HG03039 (cell line): Measurements from ENCODE around the gene BET1.

ENCODE experiments used
- ATAC-seq: cut with Tn5 transposase; IDR thresholded peaks from one replicate; pipeline ENCODE4 v1.9.1; 2021; ENCODE audit warnings: mild to moderate bottlenecking, moderate library complexity; ENCODE audit not compliant: unreplicated experiment

BET1 gene

GRCh38 chr7:94015538-94015937, 11.4 kb upstream of the BET1 start:
- no peak for ATAC-seq

- ATAC-seq, result no peak
Measured at GRCh38 chr7:94012746-94013145, 8.6 kb upstream of the BET1 start.

GRCh38 chr7:94011714-94012353, 7.7 kb upstream of the BET1 start:
- no peak for ATAC-seq

- ATAC-seq, result no peak
Measured at GRCh38 chr7:94008537-94008936, 4.4 kb upstream of the BET1 start.

GRCh38 chr7:94005753-94006152, 1.6 kb upstream of the BET1 start:
- ATAC-seq, result no peak

- ATAC-seq, result peak; percentile 24
Measured at GRCh38 chr7:94003446-94004023, 620 bp downstream of the BET1 start.

GRCh38 chr7:94001396-94001795, 2.8 kb downstream of the BET1 start:
- no peak for ATAC-seq

DNA sequence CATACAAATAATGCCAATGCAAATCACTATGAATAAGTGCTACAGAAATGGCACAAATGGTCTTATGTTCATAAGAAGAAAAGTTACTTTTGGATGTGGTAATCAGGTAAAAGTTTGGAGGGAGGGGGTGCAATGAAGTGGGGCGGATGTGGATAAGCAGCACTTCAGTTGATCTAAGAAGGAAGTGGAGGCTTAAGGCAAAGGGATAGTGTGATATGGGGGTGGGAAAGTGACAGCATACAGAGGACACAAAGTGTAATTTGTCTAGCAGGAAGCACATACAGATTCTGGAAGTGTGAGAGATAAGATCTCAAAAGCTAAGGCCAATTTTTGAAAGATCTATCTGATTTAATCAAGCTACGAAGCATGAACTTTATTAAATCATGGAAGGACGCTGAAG, 6.3 kb downstream of the BET1 start:
- ATAC-seq, result no peak

DNA sequence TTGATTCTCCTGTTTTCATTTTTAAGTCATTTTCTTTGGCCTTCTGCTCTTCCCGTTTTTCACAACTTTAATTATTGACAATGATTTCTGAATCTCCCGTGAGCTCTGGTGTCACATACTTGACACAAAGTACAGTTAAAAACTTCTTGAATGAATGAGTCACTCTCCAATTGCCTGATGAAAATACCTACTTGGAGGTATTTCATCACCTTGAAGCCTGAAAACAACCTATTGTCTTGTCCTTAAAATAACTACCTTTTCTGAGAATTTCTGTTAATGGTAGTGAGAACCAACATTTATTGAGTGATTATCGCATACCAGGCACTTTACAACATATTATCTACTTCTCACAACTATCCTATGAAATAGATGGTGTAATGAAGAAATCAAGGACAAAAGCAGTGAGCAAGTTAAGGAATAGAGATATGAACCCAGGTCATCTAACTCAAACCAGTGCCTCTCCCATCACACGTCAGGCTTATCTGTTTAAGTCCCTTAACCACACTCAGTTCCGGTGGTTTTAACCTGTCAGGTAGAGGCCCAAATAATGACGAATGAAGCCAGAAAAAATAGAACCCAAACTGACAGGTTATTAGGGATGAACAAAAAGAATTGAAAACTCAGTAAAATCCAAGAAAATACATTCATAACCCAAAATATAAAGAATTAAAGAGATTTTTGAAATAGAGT, 11.6 kb downstream of the BET1 start:
- no peak for ATAC-seq

DNA sequence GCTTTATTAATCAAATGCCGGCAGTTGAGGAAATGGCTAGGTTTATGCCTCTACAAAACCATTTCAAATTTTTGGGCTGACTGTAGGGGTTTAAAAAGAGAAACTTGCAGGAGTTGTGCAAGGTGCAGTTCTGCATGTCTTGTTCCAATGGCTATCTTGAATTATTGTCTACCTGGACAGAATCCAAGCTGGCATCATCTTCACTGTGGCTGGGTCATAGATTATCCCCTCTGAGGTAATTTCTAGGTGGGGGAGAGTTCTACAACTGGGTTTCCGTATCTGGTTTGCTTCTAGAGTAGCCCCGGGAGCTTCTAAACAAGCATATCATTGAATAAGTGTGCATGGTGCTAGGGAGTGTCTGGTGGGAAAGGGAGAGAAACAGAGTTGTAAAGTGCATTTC, 16.9 kb downstream of the BET1 start:
- ATAC-seq, result no peak

DNA sequence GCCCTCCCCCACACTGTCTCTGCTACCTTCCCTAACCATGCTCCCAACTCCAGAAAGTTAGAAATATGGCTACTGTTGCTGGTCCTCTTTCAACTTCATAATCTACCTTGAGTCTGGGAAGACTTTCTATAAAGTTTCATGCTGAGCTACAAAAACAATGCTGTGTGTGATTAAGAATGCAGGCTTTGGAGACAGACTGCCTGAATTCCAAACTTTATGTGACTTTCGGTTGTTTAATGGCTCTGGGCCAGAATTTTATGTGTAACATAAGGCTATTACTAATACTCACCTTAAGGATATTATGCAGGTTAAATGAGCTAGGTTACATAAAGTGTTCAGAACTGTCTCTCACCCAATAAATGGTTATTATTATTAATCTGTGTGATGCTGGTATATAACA, 19.1 kb downstream of the BET1 start:
- ATAC-seq, result no peak

GRCh38 chr7:93984024-93984423, 20.1 kb downstream of the BET1 start:
- no peak for ATAC-seq

- ATAC-seq, result no peak
Measured at GRCh38 chr7:93981480-93981874, 22.7 kb downstream of the BET1 start.

- ATAC-seq, result no peak
Measured at GRCh38 chr7:93980744-93981479, 23.2 kb downstream of the BET1 start.

DNA sequence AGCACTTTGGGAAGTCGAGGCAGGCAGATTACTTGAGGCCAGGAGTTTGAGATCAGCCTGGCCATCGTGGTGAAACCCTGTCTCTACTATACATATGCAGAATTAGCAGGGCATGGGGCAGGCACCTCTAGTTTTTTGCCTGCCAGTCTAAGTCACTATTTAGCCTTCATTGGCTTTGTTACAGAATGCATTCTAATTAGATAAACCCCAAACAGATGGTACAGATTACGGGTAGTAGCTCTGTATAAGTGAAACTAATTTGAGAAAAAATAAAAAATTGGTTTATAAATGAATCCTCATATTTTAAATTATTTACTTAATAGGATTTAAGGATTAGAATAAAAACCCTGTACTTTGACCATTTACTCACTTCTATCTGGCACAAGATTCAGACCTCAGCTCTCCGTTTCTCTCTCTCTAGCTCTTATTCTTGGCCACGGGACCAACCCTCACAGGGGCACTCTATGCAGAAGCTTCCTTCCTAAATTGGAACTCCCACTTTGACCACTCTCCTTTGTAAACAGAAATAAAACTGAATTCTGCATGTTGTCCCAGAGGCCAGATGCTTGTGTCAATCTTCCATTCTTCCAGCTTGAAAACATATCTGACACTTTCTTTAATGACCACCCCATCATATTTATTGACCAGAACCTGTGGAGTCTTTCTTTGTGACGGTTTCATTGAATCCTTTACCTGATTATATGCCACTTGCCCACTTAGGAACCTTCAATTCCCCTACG, 26.8 kb downstream of the BET1 start:
- ATAC-seq, result no peak

DNA sequence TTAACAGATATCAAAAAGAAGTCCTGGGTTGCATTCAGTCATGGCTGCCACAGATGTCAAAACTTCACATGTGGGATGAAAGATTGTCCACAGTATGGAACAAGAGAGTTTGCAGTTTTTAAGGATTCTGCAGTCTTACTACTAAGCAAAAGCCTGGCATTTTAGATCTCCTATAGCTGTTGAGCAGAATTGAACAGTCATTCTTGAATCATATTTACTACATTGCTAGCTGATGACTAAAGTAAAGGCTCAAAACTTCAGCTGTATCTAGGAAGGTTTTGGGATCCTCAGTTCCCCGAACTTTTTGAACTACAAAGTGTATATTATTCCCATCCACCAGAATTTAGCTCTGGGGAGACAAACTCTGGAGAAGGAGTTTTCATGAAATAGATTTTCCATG, 31.0 kb downstream of the BET1 start:
- no peak for ATAC-seq

DNA sequence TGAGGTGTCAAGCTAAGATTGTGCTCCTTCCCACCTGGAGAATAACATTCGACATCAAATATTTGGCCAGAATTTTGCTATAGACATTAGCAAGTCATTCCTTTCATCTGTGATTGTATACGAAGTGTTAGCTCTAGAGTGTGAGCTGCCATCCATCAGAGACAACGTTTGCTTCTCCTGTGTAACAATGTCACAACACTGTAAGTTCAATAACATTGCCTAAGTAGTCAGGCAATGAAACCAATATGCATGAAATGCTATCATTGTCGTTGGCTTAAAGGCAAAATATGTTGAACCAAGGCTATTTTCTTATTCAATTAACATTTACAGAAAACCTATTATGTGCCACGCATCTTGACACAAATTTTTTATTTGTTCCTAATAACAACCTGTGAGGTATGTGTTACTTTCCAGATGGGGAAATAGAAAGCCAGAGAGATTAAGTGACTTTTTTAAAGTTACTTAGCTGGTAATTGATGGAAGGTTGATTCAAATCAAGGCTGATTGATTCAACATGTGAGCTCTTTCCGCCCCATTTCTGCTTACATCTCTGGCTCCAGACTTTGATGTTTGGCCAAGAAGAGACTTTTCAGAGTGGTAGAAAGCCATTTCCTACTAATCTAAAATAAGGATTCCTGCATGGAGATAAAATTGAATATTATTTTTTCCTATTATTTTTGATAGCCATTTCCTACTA, 32.0 kb downstream of the BET1 start:
- ATAC-seq, result no peak

- no peak for ATAC-seq
Measured at GRCh38 chr7:93968911-93969620, 35.1 kb downstream of the BET1 start.

- no peak for ATAC-seq
Measured at GRCh38 chr7:93964813-93965212, 39.3 kb downstream of the BET1 start.

DNA sequence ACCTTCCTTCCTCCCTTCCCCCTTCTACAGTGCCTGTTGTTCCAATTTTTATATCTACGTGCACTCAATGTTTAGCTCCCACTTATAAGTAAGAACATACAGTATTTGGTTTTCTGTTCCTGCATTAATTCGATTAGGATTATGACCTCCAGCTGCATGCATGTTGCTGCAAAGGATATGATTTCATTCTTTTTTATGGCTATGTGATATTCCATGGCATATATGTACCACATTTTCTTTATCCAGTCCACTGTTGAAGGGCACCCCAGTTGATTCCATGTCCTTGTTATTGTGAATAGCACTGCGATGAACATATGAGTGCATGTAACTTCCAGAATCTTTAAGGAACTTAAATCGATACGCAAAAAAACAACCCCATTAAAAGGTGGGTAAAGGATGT, 39.9 kb downstream of the BET1 start:
- no peak for ATAC-seq
